A172 (cell line): ENCODE data around the gene OGA. TPM values are rescaled to one million over a fixed set of nuclear protein-coding genes. Genes with fewer than 3 reads are reported as not detected.

Source experiments
- DNase-seq: peaks from one replicate; pipeline ENCODE4 v3.0.0-alpha.2; 2015; ENCODE audit warnings: low spot score
- total RNA-seq: library from RNA; depleted of rRNA; stranded (reverse); fragments of >200 nt; shearing (Covaris generic); gene quantifications from 2 replicates; pipeline ENCODE4 v1.2.3, GENCODE V29; 2014; rRNA removed

OGA gene
- total RNA-seq, 1 experiment from 2014 or later, result 98.2 TPM

GRCh38 chr10:101759309-101760247, 58.7 kb downstream of the OGA start:
- no peak for DNase-seq

GRCh38 chr10:101758858-101759257, 59.4 kb downstream of the OGA start:
- DNase-seq, result no peak

- no peak for DNase-seq
Measured at GRCh38 chr10:101752241-101752640, 66.0 kb downstream of the OGA start.

GRCh38 chr10:101749047-101750016, 68.9 kb downstream of the OGA start:
- no peak for DNase-seq

GRCh38 chr10:101748496-101748895, 69.7 kb downstream of the OGA start:
- DNase-seq, result no peak

GRCh38 chr10:101745074-101745696, 73.1 kb downstream of the OGA start:
- no peak for DNase-seq

GRCh38 chr10:101744267-101744666, 74.0 kb downstream of the OGA start:
- no peak for DNase-seq

GRCh38 chr10:101741938-101742337, 76.3 kb downstream of the OGA start:
- DNase-seq, result no peak

GRCh38 chr10:101736666-101737065, 81.6 kb downstream of the OGA start:
- no peak for DNase-seq

Other genes starting within 250 kb of the OGA start
- gene POLL, start 230.2 kb downstream of the OGA start, total RNA-seq, result 11.6 and 18.4 TPM in 2 replicates
- 83.0 and 92.8 TPM in 2 replicates for gene DPCD, start 230.1 kb downstream of the OGA start, total RNA-seq
- gene FBXW4, start 123.3 kb downstream of the OGA start, total RNA-seq, result 26.5 and 30.8 TPM in 2 replicates
- not detected in 2 replicates for gene FGF8, start 42.3 kb downstream of the OGA start, total RNA-seq
- 65.5 and 96.9 TPM in 2 replicates for gene NPM3, start 35.0 kb downstream of the OGA start, total RNA-seq
- gene KCNIP2, start 25.4 kb upstream of the OGA start, total RNA-seq, result 2.8 TPM in 1 of 2 replicates, not detected in the other
- 6.0 and 17.7 TPM in 2 replicates for gene ARMH3, start 237.7 kb upstream of the OGA start, total RNA-seq
- gene HPS6, start 246.9 kb upstream of the OGA start, total RNA-seq, result 39.7 and 49.6 TPM in 2 replicates